HG03378 (cell line): ENCODE data around the gene CASP12.

Experiments used
- ATAC-seq: cut with Tn5 transposase; IDR thresholded peaks from one replicate; pipeline ENCODE4 v1.9.1; 2021; ENCODE audit warnings: mild to moderate bottlenecking, moderate library complexity; ENCODE audit not compliant: unreplicated experiment

The CASP12 gene

DNA sequence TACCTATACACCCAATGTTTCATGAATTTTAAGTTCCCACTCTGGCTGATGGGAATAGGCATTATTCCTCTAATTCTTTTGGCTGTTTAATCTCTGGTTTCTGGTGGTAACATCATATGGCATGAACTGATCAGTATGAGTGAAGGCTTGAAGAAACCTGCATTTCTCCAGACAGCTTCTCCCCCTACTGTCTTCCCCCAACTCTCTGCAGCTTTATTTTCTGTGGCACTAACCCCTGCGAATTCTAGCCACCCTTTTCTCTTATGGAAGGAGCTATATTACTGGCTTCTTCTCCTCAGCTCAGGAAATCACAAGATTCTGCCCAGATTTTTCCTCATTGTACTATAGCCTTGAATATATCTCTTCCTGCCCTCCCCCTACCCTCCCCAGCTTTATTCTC, 57.1 kb downstream of the CASP12 start:
- ATAC-seq, result no peak

GRCh38 chr11:104837969-104838639, 60.2 kb downstream of the CASP12 start:
- no peak for ATAC-seq

- ATAC-seq, result no peak
Measured at GRCh38 chr11:104836691-104837090, 61.6 kb downstream of the CASP12 start.
